ENCODE results near the gene ABHD8.

DNA sequence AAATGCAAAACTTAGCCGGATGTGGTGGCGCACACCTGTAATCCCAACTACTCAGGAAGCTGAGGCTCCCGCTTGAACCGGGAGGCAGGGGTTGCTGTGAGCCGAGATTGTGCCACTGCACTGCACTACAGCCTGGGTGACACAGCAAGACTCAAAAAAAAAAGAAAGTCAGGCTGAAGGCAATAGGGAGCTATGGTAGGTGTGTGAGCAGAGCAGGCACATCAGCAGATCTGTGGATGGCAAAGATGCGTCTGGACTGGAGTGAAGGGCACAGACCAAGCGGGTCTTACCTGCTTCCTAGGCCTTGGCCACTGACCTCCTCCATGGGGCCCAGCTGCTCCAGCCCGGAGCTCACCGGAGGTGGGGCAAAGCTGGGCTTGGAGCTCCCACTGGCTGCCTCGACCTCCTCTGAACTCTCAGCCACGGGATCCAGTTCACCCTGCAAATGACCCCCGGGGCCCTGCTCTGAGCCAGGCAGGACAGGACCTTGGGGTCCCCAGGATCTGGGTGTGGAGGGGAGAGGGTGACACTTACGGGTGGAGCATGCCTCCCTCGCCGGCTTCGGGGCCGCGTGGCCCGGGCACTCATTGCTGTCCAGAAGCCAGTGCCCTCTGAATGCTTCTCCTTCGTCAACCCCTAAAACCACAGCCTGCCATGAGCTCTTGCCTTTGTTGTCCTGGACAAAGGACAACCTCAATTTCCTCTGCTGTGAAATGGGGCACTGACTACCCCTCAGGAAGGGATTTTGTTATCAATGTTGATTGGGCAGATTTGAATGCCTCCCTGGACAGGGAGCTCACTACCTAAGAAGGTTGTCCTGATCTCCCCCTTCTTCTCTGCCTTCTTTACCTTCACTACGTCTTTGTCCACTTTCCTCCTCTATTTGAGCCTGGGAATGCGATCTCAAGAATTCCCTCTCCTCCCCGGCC lies 39.2 kb downstream of the ABHD8 start:
- TF ChIP-seq, protein P1, sequence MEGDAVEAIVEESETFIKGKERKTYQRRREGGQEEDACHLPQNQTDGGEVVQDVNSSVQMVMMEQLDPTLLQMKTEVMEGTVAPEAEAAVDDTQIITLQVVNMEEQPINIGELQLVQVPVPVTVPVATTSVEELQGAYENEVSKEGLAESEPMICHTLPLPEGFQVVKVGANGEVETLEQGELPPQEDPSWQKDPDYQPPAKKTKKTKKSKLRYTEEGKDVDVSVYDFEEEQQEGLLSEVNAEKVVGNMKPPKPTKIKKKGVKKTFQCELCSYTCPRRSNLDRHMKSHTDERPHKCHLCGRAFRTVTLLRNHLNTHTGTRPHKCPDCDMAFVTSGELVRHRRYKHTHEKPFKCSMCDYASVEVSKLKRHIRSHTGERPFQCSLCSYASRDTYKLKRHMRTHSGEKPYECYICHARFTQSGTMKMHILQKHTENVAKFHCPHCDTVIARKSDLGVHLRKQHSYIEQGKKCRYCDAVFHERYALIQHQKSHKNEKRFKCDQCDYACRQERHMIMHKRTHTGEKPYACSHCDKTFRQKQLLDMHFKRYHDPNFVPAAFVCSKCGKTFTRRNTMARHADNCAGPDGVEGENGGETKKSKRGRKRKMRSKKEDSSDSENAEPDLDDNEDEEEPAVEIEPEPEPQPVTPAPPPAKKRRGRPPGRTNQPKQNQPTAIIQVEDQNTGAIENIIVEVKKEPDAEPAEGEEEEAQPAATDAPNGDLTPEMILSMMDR (conservative IDR thresholded peaks at IDR 0.05; ENCODE audit: low read depth, low read length) = no peak
- no peak for TF ChIP-seq POLR2A (IDR thresholded peaks at IDR 0.05; ENCODE audit: low read depth, low read length)
- no peak for TF ChIP-seq NFE2L2 (IDR thresholded peaks at IDR 0.05; ENCODE audit: low read depth, low read length)

Data from IMR-90 (cell line).